Left ventricle myocardium inferior (tissue), 1 donor: ENCODE measurements around the gene PITPNM3. TPM values are rescaled to one million over a fixed set of nuclear protein-coding genes. Genes with fewer than 3 reads are reported as not detected.

Experiments used
- DNase-seq: peaks from one replicate; pipeline ENCODE4 v3.0.0-alpha.2; 2020
- H3K27ac ChIP-seq: fragments of 200-600 bp; replicated peaks from 2 replicates; pipeline ENCODE4 v1.8.0; 2021
- H3K27me3 ChIP-seq: fragments of 200-600 bp; 2 replicates; pipeline ENCODE4 v1.8.0; 2021; ENCODE audit warnings: low read depth
- H3K36me3 ChIP-seq: fragments of 200-600 bp; 2 replicates; pipeline ENCODE4 v1.8.0; 2021
- H3K4me1 ChIP-seq: fragments of 200-600 bp; 2 replicates; pipeline ENCODE4 v1.8.0; 2021
- H3K4me3 ChIP-seq: fragments of 200-600 bp; 2 replicates; pipeline ENCODE4 v1.8.0; 2021; ENCODE audit warnings: mild to moderate bottlenecking, moderate library complexity
- H3K9me3 ChIP-seq: fragments of 200-600 bp; replicated peaks from 2 replicates; pipeline ENCODE4 v1.8.0; 2021
- intact Hi-C: fragments of 100-400 bp; cut with micrococcal nuclease; formaldehyde crosslinking; loops from one replicate; pipeline ENCODE4 v1.11.0; 2022
- total RNA-seq: library from RNA; stranded (reverse); fragmentation: NEBNext Ultra II Directional; extraction: Animal tissue kit (Norgen Biotek cat#: 25700); gene quantifications from one replicate; pipeline ENCODE4 v1.2.1, GENCODE V29; 2021
- TF ChIP-seq, protein P1 (sequence below): fragments of 200-600 bp; IDR thresholded peaks from 2 replicates; pipeline ENCODE4 v1.8.0; 2021; ENCODE audit warnings: antibody characterized with exemption, mild to moderate bottlenecking, borderline replicate concordance
- donor health status: DM: no; HTN: yes; CAD: no; lungs with severe emphysema.

PITPNM3 gene
- total RNA-seq, 1 donor from 2014 or later, result 0.36 TPM

DNA sequence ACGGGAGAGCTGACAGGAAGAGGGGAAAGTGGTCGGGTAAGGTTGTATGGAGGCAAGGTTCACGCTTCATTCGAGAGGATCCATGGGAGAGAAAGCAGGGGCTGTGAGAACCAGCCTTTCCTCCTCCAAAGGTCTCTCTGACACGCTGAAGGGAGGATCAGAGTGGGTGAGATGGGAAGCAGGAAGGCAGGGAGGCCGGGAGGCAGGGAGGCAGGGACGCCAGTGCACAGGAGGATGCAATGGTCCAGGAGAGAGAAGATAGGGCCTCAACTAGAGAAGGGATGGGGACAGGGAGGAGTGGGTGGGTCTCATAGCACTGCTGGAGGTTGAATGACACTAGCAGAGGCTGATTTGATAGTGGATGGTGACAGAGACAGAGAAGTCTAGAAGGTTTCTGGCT lies 58.0 kb downstream of the PITPNM3 start:
- no peaks in the 10 kb centered on the region for H3K36me3 ChIP-seq
- intact Hi-C loops, result no loop called here
- H3K9me3 ChIP-seq, result no peaks in the 10 kb centered on the region
- DNase-seq, result no peak
- H3K27ac ChIP-seq, result no peak overlapping the region
- TF ChIP-seq, protein P1, sequence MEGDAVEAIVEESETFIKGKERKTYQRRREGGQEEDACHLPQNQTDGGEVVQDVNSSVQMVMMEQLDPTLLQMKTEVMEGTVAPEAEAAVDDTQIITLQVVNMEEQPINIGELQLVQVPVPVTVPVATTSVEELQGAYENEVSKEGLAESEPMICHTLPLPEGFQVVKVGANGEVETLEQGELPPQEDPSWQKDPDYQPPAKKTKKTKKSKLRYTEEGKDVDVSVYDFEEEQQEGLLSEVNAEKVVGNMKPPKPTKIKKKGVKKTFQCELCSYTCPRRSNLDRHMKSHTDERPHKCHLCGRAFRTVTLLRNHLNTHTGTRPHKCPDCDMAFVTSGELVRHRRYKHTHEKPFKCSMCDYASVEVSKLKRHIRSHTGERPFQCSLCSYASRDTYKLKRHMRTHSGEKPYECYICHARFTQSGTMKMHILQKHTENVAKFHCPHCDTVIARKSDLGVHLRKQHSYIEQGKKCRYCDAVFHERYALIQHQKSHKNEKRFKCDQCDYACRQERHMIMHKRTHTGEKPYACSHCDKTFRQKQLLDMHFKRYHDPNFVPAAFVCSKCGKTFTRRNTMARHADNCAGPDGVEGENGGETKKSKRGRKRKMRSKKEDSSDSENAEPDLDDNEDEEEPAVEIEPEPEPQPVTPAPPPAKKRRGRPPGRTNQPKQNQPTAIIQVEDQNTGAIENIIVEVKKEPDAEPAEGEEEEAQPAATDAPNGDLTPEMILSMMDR, result no peak
- H3K4me3 ChIP-seq, result no peak overlapping the region
- H3K27me3 ChIP-seq, result peaks cover 54% of the 10 kb centered on the region
- H3K4me1 ChIP-seq, result peaks cover 17% of the 10 kb centered on the region

DNA sequence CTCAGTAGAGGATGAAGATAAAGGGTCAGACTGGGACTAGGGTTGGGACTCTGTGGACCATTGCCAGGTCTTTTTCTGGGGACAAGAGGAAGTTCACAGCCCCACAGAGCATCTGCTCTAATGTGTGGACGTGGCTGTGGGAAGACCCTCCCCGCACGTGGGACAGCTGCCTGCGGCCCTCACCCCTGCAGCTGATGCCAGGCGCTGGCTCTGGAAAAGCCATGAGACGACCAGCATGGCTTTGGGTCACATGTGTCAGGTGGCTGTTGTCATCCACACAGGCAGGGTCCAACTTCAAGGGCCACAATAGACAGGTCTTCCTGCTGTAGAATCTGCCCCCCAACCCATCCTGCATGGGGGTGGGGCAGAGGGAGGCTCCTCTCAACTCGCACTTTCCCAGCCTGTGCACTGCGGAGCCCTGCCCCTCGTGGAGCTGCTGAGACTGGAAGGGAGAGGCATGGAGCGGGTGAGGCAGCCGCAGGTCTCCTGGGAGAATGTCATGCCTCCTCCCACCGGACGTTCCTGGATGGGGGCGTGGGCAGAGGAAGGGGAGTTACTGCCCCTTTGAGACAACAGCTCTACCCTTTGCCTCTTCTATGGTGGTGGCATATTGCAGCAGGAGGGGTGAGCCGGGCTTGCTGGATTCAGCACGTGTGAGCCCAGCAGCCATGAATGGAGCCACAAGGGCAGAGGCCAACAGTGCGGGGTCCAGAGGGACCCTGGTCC lies 58.7 kb downstream of the PITPNM3 start:
- TF ChIP-seq, protein P1, result no peak
- peaks cover 17% of the 10 kb centered on the region for H3K4me1 ChIP-seq
- intact Hi-C loops, result no loop called here
- peaks cover 61% of the 10 kb centered on the region for H3K27me3 ChIP-seq
- H3K4me3 ChIP-seq, result no peak overlapping the region
- no peak for DNase-seq
- H3K9me3 ChIP-seq, result no peaks in the 10 kb centered on the region
- no peaks in the 10 kb centered on the region for H3K36me3 ChIP-seq
- H3K27ac ChIP-seq, result no peak overlapping the region

DNA sequence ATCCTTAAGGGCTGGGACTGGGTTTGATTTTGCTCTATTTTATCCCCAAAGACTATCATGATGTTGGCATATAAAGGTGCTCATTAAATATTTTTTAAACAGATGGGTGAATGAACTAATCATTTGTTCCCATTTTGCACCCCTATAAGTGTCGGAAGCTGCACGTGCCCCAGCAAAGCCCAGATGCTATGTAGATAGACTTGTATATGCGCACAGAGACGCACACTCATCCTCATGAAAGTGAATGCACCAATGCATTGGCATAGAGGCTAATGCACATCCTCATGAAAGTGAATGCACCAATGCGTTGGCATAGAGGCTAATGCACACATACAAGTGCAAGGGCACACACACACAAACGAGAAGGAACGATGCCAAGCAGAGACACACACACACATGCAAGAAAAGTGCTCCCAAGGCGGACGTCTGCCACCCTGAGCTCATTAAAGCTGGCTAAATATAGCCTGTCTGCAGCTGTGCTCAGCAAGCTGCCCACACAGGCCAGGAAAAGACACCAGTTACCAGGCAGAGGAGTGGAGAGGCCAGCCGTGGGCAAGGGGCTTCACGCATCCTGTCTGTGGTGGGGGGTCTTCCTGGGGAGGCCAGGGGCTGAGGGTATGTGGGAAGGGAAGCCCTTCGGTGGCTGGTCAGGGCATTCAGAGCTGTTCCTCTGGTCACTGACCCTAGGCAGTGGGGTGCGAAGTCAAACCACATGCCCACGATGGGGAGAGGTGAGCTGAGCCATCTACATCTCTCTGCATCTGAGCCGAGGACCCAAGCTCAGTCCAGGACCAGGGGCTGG lies 59.5 kb downstream of the PITPNM3 start:
- no peak for DNase-seq
- Histone ChIP-seq H3K36me3 (no peaks in the 10 kb centered on the region), H3K27me3 (peaks cover 61% of the 10 kb centered on the region), H3K9me3 (no peaks in the 10 kb centered on the region), H3K4me1 (peaks cover 17% of the 10 kb centered on the region), H3K27ac (no peak overlapping the region), H3K4me3 (no peak overlapping the region)
- intact Hi-C loops, result no loop called here
- TF ChIP-seq, protein P1, result no peak

DNA sequence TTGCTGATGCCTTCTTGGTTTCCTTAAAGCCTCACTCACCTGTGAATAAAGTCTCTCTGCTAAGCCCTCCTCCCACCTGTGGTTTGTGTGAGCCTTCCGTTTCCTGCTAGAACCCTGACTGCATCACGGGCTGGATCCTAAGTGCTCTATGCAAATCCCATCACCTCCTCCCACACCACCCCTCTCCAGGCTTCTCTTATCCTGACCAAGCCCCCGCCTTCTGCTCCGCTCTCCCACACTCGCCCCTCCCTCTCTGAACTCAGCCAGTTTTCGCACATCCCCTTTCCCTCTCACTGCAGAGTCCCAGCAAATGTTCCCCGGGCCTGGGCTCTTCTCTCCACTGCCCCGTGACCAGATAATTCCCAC lies 60.3 kb downstream of the PITPNM3 start:
- Histone ChIP-seq H3K9me3 (no peaks in the 10 kb centered on the region), H3K27me3 (peaks cover 66% of the 10 kb centered on the region), H3K36me3 (no peaks in the 10 kb centered on the region), H3K4me3 (no peak overlapping the region), H3K27ac (no peak overlapping the region), H3K4me1 (peaks cover 17% of the 10 kb centered on the region)
- no peak for DNase-seq
- intact Hi-C loops, result no loop called here
- TF ChIP-seq, protein P1, result no peak

DNA sequence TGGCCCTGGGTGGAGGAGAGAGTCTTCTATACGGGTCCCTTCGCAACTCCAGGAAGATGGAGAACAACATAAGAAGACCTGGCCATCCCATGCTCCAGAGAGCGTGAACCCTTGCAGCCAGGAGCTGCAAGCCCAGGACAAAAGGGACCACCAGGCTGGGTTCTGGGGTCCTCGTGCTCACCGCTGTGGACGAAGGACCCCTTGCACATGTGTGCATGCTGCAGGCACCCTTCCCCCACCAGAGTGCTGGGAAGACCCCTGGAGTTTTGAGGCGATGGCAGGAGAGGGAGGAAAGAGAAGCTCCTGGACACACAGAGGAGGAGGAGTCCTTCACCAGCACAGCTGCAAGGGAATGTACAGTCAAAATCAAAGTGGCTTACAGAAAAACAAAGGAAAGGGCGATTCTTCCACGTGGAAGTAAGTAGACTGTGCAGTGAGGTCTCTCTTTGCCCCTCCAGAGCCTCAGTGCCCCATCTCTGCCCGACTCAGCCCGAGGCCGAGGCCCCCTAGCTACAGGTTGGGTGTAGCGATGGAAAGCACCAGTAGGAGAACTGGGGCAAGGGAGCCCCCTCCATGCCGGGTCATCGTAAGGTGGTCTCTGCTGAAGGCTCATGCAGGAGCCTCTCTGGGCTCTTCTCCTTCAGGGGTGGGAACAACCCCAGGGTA lies 60.8 kb downstream of the PITPNM3 start:
- peaks cover 17% of the 10 kb centered on the region for H3K4me1 ChIP-seq
- DNase-seq, result no peak
- H3K9me3 ChIP-seq, result no peaks in the 10 kb centered on the region
- peaks cover 67% of the 10 kb centered on the region for H3K27me3 ChIP-seq
- no peaks in the 10 kb centered on the region for H3K36me3 ChIP-seq
- H3K27ac ChIP-seq, result no peak overlapping the region
- H3K4me3 ChIP-seq, result no peak overlapping the region
- TF ChIP-seq, protein P1, result no peak
- intact Hi-C loops, result no loop called here
